ENCODE data around the gene ZNF423. TPM values are rescaled to one million over a fixed set of nuclear protein-coding genes. Genes with fewer than 3 reads are reported as not detected.

The ZNF423 gene
- total RNA-seq, 4 donors from 2014 or later: 0.72 to 5.9 (median 1.1) TPM

GRCh38 chr16:49586466-49587450 is 269.2 kb downstream of the ZNF423 start:
- Histone ChIP-seq H3K36me3 (no peaks in the 10 kb centered on the region), H3K9me3 (no peaks in the 10 kb centered on the region), H3K27ac (no peak overlapping the region), H3K4me3 (no peak overlapping the region), H3K27me3 (no peaks in the 10 kb centered on the region), H3K4me1 (peaks cover 0 to 5% (median 0%) of the 10 kb centered on the region in 3 donors)
- intact Hi-C loops (cut with DNase I): no loop called here
- no peak for DNase-seq
- WGBS, 2 donors: 59 to 74% methylated on average over 16 to 17 of the region's 28 CpGs
- TF ChIP-seq POLR2A (IDR thresholded peaks at IDR 0.05) (no peak), CTCF (IDR thresholded peaks at IDR 0.05) (no peak)

GRCh38 chr16:49585143-49585832 is 270.6 kb downstream of the ZNF423 start:
- WGBS, 2 donors: 74 to 86% methylated on average over 7 to 11 of the region's 11 CpGs
- peaks cover 0 to 5% (median 0%) of the 10 kb centered on the region in 3 donors for H3K4me1 ChIP-seq
- intact Hi-C loops (cut with DNase I): no loop called here

GRCh38 chr16:49583911-49584310 is 272.0 kb downstream of the ZNF423 start:
- Histone ChIP-seq H3K27me3 (no peaks in the 10 kb centered on the region), H3K27ac (no peak overlapping the region), H3K4me1 (peaks cover 0 to 5% (median 0%) of the 10 kb centered on the region in 3 donors), H3K9me3 (no peaks in the 10 kb centered on the region), H3K36me3 (no peaks in the 10 kb centered on the region), H3K4me3 (no peak overlapping the region)
- no peak for DNase-seq
- TF ChIP-seq POLR2A (IDR thresholded peaks at IDR 0.05) (no peak), CTCF (IDR thresholded peaks at IDR 0.05) (no peak)
- intact Hi-C loops (cut with DNase I): no loop called here
- 65 to 86% methylated on average over 3 of the region's 3 CpGs for WGBS, 2 donors

More at GRCh38 chr16:49585143-49585832, 270.6 kb downstream of the ZNF423 start:
- no peak for DNase-seq
- no peak for TF ChIP-seq CTCF (IDR thresholded peaks at IDR 0.05)
- no peak for TF ChIP-seq POLR2A (IDR thresholded peaks at IDR 0.05)
- Histone ChIP-seq H3K4me3 (no peak overlapping the region), H3K27ac (no peak overlapping the region), H3K36me3 (no peaks in the 10 kb centered on the region), H3K27me3 (no peaks in the 10 kb centered on the region), H3K9me3 (no peaks in the 10 kb centered on the region)

- TF ChIP-seq CTCF (IDR thresholded peaks at IDR 0.05): no peak
- TF ChIP-seq POLR2A (IDR thresholded peaks at IDR 0.05): no peak
- DNase-seq: no peak
- Histone ChIP-seq H3K4me1 (peaks cover 0 to 3% (median 0%) of the 10 kb centered on the region in 3 donors), H3K27me3 (no peaks in the 10 kb centered on the region), H3K27ac (no peak overlapping the region), H3K4me3 (no peak overlapping the region), H3K9me3 (no peaks in the 10 kb centered on the region), H3K36me3 (no peaks in the 10 kb centered on the region)
- WGBS, 2 donors: 46 to 61% methylated on average over 13 of the region's 13 CpGs
- intact Hi-C loops (cut with DNase I): no loop called here
Observed at GRCh38 chr16:49581630-49582298, 274.1 kb downstream of the ZNF423 start.
